DOHH2 (cell line): ENCODE measurements around the gene MYO1H.

Experiments used
- CTCF ChIP-seq: fragments of 200-600 bp; sonication (generic); IDR thresholded peaks from one replicate; pipeline ENCODE4 v1.5.1; 2014; ENCODE audit warnings: antibody characterized with exemption, mild to moderate bottlenecking, low read depth, low read length; ENCODE audit not compliant: poor library complexity, severe bottlenecking
- EZH2phosphoT487 ChIP-seq: fragments of 200-600 bp; sonication (generic); IDR thresholded peaks from 2 replicates; pipeline ENCODE4 v1.6.1; 2017; ENCODE audit warnings: borderline replicate concordance, mild to moderate bottlenecking, antibody characterized with exemption, low read length, moderate library complexity, mixed read lengths

- TF ChIP-seq CTCF, result no peak
- TF ChIP-seq EZH2phosphoT487, result no peak
Measured at GRCh38 chr12:109343677-109344076, 4.0 kb upstream of the MYO1H start.
